Measurements from ENCODE around the gene PPP1R1B. TPM values are rescaled to one million over a fixed set of nuclear protein-coding genes. Genes with fewer than 3 reads are reported as not detected.

The PPP1R1B gene
- total RNA-seq, 4 donors from 2014 or later, result 0.26 to 22.0 (median 0.68) TPM

GRCh38 chr17:39670746-39671145 is 44.0 kb downstream of the PPP1R1B start:
- intact Hi-C loops (cut with DNase I; ENCODE audit: low total_unique reads), result no loop called here
- H3K36me3 ChIP-seq, result no peaks in the 10 kb centered on the region
- H3K27ac ChIP-seq, result no peak overlapping the region
- H3K4me1 ChIP-seq, result peaks cover 0 to 19% of the 10 kb centered on the region in 2 donors
- no peak overlapping the region for H3K4me3 ChIP-seq
- peaks cover 25 to 34% of the 10 kb centered on the region in 2 donors for H3K27me3 ChIP-seq
- no peaks in the 10 kb centered on the region for H3K9me3 ChIP-seq
- DNase-seq, result no peak
- TF ChIP-seq CTCF (IDR thresholded peaks at IDR 0.05) (no peak), POLR2A (IDR thresholded peaks at IDR 0.05) (no peak)

DNA sequence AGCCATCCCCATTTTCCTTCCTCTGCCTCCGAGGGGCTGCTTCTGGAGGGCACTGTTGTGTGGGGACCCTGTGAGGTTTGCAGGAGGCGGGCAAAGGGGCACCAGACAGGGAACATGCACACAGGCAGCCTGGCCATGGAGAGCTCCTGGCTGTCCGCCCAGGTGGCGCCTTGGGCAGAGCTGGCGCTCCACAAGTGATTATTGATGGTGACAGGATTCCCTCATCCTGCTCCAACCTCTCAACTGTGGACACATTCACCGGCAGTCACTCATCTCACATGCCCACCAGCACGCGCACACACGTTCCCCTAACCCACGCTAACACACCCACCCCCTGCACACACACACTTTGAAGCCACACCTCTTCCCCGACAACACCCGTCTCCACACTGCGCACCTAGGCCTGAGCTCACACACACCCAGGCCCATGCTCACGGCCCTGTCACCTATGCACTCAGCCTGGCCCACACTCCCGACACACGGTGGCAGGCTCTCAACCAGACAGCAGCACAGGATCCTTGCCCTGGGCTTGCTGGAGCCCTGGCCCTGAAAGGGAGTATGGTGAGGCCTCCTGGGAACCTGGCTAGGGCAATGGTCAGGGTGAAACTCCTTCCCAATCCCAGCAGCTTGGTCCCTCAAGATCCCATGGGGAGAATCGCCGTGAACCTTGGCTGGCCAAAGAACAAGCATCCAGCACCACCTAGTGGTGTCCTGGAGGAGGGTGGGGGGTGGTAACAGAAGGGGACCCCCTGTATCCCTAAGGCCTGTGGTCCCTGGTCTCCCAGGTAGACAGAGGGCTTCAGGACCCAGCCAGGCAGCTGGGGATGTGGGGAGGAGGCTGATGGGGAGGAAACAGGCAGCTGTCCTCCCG is 45.1 kb downstream of the PPP1R1B start:
- Histone ChIP-seq H3K9me3 (no peaks in the 10 kb centered on the region), H3K4me1 (peaks cover 0 to 19% of the 10 kb centered on the region in 2 donors), H3K27me3 (peaks cover 25 to 29% of the 10 kb centered on the region in 2 donors), H3K27ac (no peak overlapping the region), H3K4me3 (no peak overlapping the region), H3K36me3 (no peaks in the 10 kb centered on the region)
- intact Hi-C loops (cut with DNase I; ENCODE audit: low total_unique reads), result no loop called here
- DNase-seq, result no peak
- no peak for TF ChIP-seq POLR2A (IDR thresholded peaks at IDR 0.05)
- TF ChIP-seq CTCF (IDR thresholded peaks at IDR 0.05), result peak; percentile 18 to 49 (median 38)

DNA sequence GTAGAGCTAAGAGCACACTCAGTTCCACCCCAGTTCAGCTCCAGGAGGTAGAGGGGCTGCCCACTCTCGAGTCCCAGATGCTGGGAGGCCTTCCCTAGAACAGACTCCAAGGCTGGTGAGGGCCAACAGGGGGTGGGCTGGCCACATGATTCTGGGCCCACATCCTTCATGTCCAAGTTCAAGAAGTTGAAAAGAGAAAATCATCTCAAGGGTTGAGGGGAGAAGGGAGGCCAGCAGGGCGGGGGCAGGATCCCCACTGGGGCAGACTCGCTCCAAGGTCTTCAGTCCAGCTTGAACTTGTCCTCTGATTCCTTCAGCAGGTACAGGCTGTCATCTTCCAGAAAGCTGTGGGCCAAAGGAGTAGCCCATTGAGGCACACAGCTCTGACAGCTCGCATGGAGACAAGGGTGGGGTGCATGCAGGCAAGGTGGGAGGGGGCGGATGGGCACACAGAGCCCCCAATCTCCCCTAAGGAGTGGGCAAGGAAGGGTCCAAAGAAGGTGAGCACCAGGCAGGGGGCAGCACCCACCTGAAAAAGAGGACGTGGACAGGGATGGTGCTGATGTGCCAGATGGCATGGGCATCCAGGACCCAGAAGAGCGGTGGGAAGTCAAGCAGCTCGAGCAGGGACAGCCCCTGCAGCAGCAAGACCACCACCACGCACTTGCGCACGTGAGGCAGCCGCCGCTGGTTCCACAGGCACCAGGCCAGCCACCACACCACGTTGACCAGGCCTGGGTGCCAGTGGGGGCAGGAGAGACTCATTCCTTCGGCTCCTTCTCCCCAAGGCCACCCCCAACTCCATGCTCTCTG is 46.0 kb downstream of the PPP1R1B start:
- no peaks in the 10 kb centered on the region for H3K9me3 ChIP-seq
- no peak overlapping the region for H3K4me3 ChIP-seq
- H3K27me3 ChIP-seq, result peaks cover 16 to 20% of the 10 kb centered on the region in 2 donors
- no peak overlapping the region for H3K27ac ChIP-seq
- intact Hi-C loops (cut with DNase I; ENCODE audit: low total_unique reads), result no loop called here
- H3K36me3 ChIP-seq, result no peaks in the 10 kb centered on the region
- TF ChIP-seq POLR2A (IDR thresholded peaks at IDR 0.05), result no peak
- peak in 1 of 4 experiments; percentile 1 for TF ChIP-seq CTCF (IDR thresholded peaks at IDR 0.05)
- peaks cover 0 to 11% of the 10 kb centered on the region in 2 donors for H3K4me1 ChIP-seq
- DNase-seq, result no peak

GRCh38 chr17:39673335-39674081 is 46.8 kb downstream of the PPP1R1B start:
- peaks cover 11 to 19% of the 10 kb centered on the region in 2 donors for H3K27me3 ChIP-seq
- DNase-seq, result no peak
- no peak overlapping the region for H3K4me3 ChIP-seq
- TF ChIP-seq CTCF (IDR thresholded peaks at IDR 0.05) (no peak), POLR2A (IDR thresholded peaks at IDR 0.05) (no peak)
- H3K36me3 ChIP-seq, result no peaks in the 10 kb centered on the region
- intact Hi-C loops (cut with DNase I; ENCODE audit: low total_unique reads), result no loop called here
- peaks cover 0 to 3% of the 10 kb centered on the region in 2 donors for H3K4me1 ChIP-seq
- H3K27ac ChIP-seq, result no peak overlapping the region
- no peaks in the 10 kb centered on the region for H3K9me3 ChIP-seq
